Regular cardiac myocyte (primary cell): Measurements from ENCODE around the gene IL13. TPM values are rescaled to one million over a fixed set of nuclear protein-coding genes. Genes with fewer than 3 reads are reported as not detected.

Experiments
- total RNA-seq: library from RNA; depleted of rRNA; stranded (reverse); fragments of >200 nt; gene quantifications from 2 replicates; pipeline ENCODE4 v1.2.3, GENCODE V29; 2014

Gene IL13
- not detected in 2 replicates for total RNA-seq

DNA sequence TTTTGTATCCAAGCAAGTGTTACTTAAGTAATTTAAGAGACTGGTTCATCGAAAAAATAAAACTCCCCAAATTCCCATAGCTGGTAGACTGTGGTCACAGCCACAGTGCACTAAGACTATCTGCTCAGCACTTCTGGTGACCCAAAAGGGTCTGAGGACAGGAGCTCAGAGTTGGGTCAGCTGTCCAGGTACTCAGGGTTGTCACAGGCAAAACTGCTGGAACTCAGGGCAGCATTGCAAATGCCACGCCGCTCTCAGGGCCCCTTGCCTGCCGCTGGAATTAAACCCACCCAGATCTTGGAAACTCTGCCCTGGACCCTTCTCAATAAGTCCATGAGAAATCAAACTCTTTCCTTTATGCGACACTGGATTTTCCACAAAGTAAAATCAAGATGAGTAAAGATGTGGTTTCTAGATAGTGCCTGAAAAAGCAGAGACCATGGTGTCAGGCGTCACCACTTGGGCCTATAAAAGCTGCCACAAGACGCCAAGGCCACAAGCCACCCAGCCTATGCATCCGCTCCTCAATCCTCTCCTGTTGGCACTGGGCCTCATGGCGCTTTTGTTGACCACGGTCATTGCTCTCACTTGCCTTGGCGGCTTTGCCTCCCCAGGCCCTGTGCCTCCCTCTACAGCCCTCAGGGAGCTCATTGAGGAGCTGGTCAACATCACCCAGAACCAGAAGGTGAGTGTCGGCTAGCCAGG, at the start of gene IL13:
IL13 (plus strand) TSS at position 498 of the 705 bp plus-strand sequence; CDS start at position 512, 14 bp downstream.

DNA sequence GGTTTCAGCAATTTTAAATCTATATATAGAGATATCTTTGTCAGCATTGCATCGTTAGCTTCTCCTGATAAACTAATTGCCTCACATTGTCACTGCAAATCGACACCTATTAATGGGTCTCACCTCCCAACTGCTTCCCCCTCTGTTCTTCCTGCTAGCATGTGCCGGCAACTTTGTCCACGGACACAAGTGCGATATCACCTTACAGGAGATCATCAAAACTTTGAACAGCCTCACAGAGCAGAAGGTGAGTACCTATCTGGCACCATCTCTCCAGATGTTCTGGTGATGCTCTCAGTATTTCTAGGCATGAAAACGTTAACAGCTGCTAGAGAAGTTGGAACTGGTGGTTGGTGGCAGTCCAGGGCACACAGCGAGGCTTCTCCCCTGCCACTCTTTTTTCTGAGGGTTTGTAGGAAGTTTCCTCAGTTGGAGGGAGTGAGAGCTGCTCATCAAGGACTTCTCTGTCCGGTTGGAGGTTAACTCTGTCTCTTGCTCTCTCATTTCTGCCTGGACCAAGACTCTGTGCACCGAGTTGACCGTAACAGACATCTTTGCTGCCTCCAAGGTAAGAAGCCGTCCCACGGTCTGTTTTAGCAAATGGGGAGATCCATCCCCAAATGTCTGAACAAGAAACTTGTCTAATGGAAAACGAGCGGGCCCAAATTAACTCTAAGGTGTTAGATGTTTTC, 16.1 kb downstream of the IL13 start, which contains the start of gene IL4:
IL4 (plus strand) TSS at position 51 of the 692 bp plus-strand sequence; CDS start at position 113, 62 bp downstream.

Other genes starting within 250 kb of the IL13 start
- gene IRF1, start 167.4 kb upstream of the IL13 start, total RNA-seq = 17.8 and 19.2 TPM in 2 replicates
- 0.28 TPM in 1 of 2 replicates, not detected in the other for gene IL5, start 114.7 kb upstream of the IL13 start, total RNA-seq
- gene RAD50, start 101.2 kb upstream of the IL13 start, total RNA-seq = 21.1 and 22.3 TPM in 2 replicates
- not detected in 2 replicates for gene IL4, start 15.8 kb downstream of the IL13 start, total RNA-seq
- gene KIF3A, start 79.4 kb downstream of the IL13 start, total RNA-seq = 11.6 and 11.9 TPM in 2 replicates
- gene CCNI2, start 89.3 kb downstream of the IL13 start, total RNA-seq = not detected in 2 replicates
- gene SEPTIN8, start 119.1 kb downstream of the IL13 start, total RNA-seq = 51.8 and 52.1 TPM in 2 replicates
- under 0.01 TPM in 1 of 2 replicates, not detected in the other for gene SOWAHA, start 155.1 kb downstream of the IL13 start, total RNA-seq
- 2.0 and 5.2 TPM in 2 replicates for gene SHROOM1, start 172.5 kb downstream of the IL13 start, total RNA-seq
- 0.28 and 0.38 TPM in 2 replicates for gene GDF9, start 208.3 kb downstream of the IL13 start, total RNA-seq
- gene UQCRQ, start 208.5 kb downstream of the IL13 start, total RNA-seq = 131 and 137 TPM in 2 replicates
- gene LEAP2, start 215.5 kb downstream of the IL13 start, total RNA-seq = under 0.01 and 0.28 TPM in 2 replicates